Ovary (tissue), 9 donors: ENCODE measurements around the gene GAMT. TPM values are rescaled to one million over a fixed set of nuclear protein-coding genes. Genes with fewer than 3 reads are reported as not detected.

Source experiments
- DNase-seq, 5 donors: peaks; one replicate each; pipeline ENCODE4 v3.0.0-alpha.2; 2019 to 2020
- H3K27ac ChIP-seq, 2 donors: fragments of 200-600 bp; one replicate each; pipeline versions ENCODE4 v1.5.1 to v1.8.0; 2019 to 2022
- H3K27me3 ChIP-seq: fragments of 200-600 bp; one replicate; pipeline ENCODE4 v1.8.0; 2022
- H3K36me3 ChIP-seq: fragments of 200-600 bp; sonication (generic); one replicate; pipeline ENCODE4 v1.5.1; 2019
- H3K4me1 ChIP-seq: one replicate; pipeline ENCODE4 v1.8.1; 2013; ENCODE audit warnings: mild to moderate bottlenecking, moderate library complexity; ENCODE audit not compliant: insufficient read depth
- H3K4me3 ChIP-seq: fragments of 200-600 bp; sonication (generic); one replicate; pipeline ENCODE4 v1.5.1; 2017
- H3K9me3 ChIP-seq, 2 donors: fragments of 200-600 bp in 1 of 2; sonication (generic) in 1 of 2; one replicate each; pipeline versions ENCODE4 v1.5.1 to v1.8.1; 2013 to 2019; ENCODE audit warnings: mild to moderate bottlenecking in 1 of 2, moderate library complexity in 1 of 2
- EP300 ChIP-seq: sonication (generic); formaldehyde crosslinking; IDR thresholded peaks from one replicate; pipeline ENCODE4 v1.6.1; 2017; ENCODE audit warnings: antibody characterized with exemption
- POLR2A ChIP-seq: fragments of 450-650 bp; IDR thresholded peaks from one replicate; pipeline ENCODE4 v1.6.1; 2017; ENCODE audit warnings: antibody characterized with exemption, mild to moderate bottlenecking, moderate library complexity
- WGBS, 3 donors: extraction: QIAGEN DNeasy Blood & Tissue Kit in 1 of 3; methylation state at CpG; one replicate each; pipeline versions ENCODE4 v1.1.5 to v1.1.7; 2013 to 2017; 5-methylcytosine and 5-hydroxymethylcytosine counted together
- intact Hi-C, 4 donors: fragments of 100-400 bp; cut with DNase I; formaldehyde crosslinking; loops; one replicate each; pipeline versions ENCODE4 v1.11.0 to v1.15.1; 2022 to 2023
- polyA plus RNA-seq, 2 donors: library from polyadenylated mRNA; stranded (reverse); fragments of 200-250 nt in 1 of 2; fragments of 350-450 nt in 1 of 2; fragmentation: Illumina TruSeq in 1 of 2; extraction: RNeasy Lipid Tissue Mini Kit (QIAGEN cat#74804) in 1 of 2; gene quantifications; one replicate each; pipeline ENCODE4 v1.2.3, GENCODE V29; 2013 to 2014
- total RNA-seq, 7 donors: library from RNA; depleted of rRNA in 2 of 7; stranded (reverse); fragments of >200 nt in 2 of 7; fragmentation: NEBNext Ultra II Directional in 3 of 7; extraction: Animal tissue kit (Norgen Biotek cat#: 25700) in 3 of 7; gene quantifications; one replicate each; pipeline versions ENCODE4 v1.1.0 to v1.2.4, GENCODE V29; 2016 to 2023
- TF ChIP-seq, protein P1 (sequence below), 3 donors: fragments of 450-650 bp in 2 of 3; fragments of 200-600 bp in 1 of 3; IDR thresholded peaks; one replicate each; pipeline versions ENCODE4 v1.5.1 to v1.8.0; 2016 to 2022; ENCODE audit warnings: antibody characterized with exemption in 3 of 3, mild to moderate bottlenecking in 1 of 3
- donor health status: DM: no; HTN: no; CAD: no; lungs with moderate emphysema.
- donor health status: DM: no; HTN: no; CAD: no.
- donor health status: Bipolar disorder and iron deficiency.
- donor health status: DM: yes; HTN: yes; CAD: no.
- donor health status: DM: no; HTN: no; CAD: no.
- donor health status: DM: yes; HTN: yes; CAD: no.

GAMT gene
- total and polyA plus RNA-seq, 9 donors: 8.0 to 34.1 (median 17.0) TPM

DNA sequence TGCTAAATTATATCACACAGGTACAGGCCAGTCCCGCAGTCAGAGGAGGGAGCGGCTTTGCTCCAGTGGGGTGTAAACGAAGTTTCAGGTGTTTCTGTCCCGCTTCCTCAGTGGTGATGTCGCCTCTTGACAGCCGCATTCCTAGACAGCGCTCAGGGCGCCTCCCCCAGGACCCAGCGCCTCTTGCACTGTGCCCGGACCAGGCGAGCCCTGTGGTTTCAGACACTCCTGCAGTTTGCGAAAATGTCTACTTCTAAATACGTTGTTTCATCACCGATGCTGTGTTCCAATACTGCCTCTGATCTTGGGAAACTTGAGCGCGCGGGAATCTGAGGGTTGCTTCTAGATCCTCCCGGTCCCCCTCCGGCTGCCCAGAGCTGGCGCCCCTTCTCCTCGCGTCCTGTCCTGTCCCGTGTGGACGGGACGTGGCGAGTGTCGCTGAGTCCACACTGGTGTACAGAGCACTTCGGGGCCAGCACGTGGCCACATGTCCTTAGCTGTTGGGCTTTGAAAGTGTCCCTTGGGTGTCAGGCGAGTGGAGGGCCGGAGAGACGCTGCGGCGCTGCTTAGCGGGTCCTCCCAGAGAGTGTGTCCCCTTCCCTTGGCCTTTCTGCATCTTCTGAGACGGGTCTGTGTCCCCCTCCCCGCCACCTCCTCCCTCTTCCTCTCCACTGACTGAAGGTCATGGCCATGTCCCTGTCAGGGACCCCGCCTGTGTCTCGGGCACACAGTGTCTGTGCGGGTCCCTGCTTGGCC lies 22.3 kb upstream of the GAMT start:
- Histone ChIP-seq H3K4me3 (no peak overlapping the region), H3K9me3 (no peaks in the 10 kb centered on the region), H3K27me3 (no peaks in the 10 kb centered on the region), H3K27ac (no peak overlapping the region), H3K36me3 (no peaks in the 10 kb centered on the region), H3K4me1 (peaks cover 2% of the 10 kb centered on the region)
- intact Hi-C loops: no loop called here
- 89 to 92% (median 90%) methylated on average over 40 of the region's 40 CpGs for WGBS, 3 donors
- no peak for DNase-seq
- TF ChIP-seq EP300 (no peak), POLR2A (no peak)
- TF ChIP-seq, protein P1, sequence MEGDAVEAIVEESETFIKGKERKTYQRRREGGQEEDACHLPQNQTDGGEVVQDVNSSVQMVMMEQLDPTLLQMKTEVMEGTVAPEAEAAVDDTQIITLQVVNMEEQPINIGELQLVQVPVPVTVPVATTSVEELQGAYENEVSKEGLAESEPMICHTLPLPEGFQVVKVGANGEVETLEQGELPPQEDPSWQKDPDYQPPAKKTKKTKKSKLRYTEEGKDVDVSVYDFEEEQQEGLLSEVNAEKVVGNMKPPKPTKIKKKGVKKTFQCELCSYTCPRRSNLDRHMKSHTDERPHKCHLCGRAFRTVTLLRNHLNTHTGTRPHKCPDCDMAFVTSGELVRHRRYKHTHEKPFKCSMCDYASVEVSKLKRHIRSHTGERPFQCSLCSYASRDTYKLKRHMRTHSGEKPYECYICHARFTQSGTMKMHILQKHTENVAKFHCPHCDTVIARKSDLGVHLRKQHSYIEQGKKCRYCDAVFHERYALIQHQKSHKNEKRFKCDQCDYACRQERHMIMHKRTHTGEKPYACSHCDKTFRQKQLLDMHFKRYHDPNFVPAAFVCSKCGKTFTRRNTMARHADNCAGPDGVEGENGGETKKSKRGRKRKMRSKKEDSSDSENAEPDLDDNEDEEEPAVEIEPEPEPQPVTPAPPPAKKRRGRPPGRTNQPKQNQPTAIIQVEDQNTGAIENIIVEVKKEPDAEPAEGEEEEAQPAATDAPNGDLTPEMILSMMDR (IDR thresholded peaks at IDR 0.05): no peak

DNA sequence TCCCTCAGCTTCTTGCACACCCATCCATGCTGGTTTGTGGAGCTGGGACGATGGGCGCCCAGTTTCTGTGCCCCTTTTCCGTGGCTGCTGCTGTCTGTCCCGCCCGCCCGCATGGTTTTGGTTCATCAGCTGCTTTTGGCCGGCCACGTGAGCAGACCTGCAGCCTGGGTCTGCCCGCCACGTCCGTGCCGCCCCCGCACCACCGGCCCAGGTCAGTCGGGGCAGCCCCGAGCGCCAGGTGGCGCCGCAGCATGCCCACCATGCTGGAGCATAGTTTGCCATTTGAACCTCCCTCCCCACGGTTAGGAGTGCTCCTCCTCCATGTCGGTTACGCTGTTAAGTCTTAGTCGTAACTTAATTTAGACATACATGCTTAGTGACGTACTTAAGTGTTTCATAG lies 21.6 kb upstream of the GAMT start:
- no peak for DNase-seq
- 77 to 82% (median 78%) methylated on average over 24 of the region's 24 CpGs for WGBS, 3 donors
- intact Hi-C loops: no loop called here
- Histone ChIP-seq H3K27ac (no peak overlapping the region), H3K27me3 (no peaks in the 10 kb centered on the region), H3K36me3 (no peaks in the 10 kb centered on the region), H3K9me3 (no peaks in the 10 kb centered on the region), H3K4me1 (peaks cover 3% of the 10 kb centered on the region), H3K4me3 (no peak overlapping the region)
- no peak for TF ChIP-seq POLR2A

DNA sequence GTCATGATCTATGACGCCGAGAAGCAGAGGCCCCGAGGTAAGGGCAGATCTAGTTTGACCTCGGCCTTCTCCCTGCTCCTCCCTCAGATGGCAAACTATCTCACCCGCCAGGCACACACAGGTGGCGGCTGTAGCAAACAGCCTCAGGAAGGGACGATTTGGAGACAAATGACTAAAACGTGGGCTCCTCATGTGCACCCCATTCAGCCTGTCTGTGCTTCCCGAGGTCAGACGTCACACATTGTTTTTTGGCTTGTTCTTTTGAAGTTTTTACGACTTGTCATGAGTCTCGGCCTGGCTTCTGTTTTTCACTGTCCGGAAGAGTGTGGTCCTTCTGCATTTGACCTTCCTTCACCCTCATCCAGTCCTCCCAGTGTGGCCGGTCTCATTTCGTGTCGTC lies 21.0 kb upstream of the GAMT start:
- WGBS, 3 donors: 58 to 64% (median 61%) methylated on average over 16 of the region's 16 CpGs
- no peak for DNase-seq
- no peaks in the 10 kb centered on the region for H3K9me3 ChIP-seq
- H3K4me3 ChIP-seq: no peak overlapping the region
- H3K4me1 ChIP-seq: peaks cover 8% of the 10 kb centered on the region
- TF ChIP-seq POLR2A: no peak
- no peak for TF ChIP-seq EP300
- TF ChIP-seq, protein P1 (IDR thresholded peaks at IDR 0.05): no peak
- H3K27ac ChIP-seq: no peak overlapping the region
- intact Hi-C loops: no loop called here
- H3K27me3 ChIP-seq: no peaks in the 10 kb centered on the region
- no peaks in the 10 kb centered on the region for H3K36me3 ChIP-seq

DNA sequence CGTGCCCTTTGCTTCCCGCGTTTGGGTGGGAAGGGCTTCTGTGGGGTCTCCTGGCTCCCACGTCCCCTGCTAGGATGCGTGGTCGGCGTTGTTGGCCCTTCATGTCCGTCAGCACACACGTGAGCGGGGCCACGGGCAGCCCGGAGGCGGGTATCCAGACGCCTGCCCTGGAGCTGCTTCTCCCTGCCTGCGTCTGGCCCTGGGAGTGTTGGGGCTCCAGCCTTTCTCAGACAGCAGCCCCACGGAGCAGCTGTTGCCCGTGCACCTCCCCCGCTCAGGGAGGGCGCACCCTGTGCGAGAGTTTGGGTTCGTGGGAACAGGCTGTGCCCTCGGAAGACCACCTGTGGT lies 20.6 kb upstream of the GAMT start:
- 54 to 71% (median 58%) methylated on average over 22 of the region's 22 CpGs for WGBS, 3 donors
- no peak overlapping the region for H3K27ac ChIP-seq
- no peak overlapping the region for H3K4me3 ChIP-seq
- no peaks in the 10 kb centered on the region for H3K9me3 ChIP-seq
- no peaks in the 10 kb centered on the region for H3K36me3 ChIP-seq
- DNase-seq: peak in 1 of 5 donors; percentile 70
- H3K4me1 ChIP-seq: peaks cover 12% of the 10 kb centered on the region
- intact Hi-C loops: no loop called here
- H3K27me3 ChIP-seq: no peaks in the 10 kb centered on the region
- TF ChIP-seq, protein P1 (IDR thresholded peaks at IDR 0.05): no peak
- TF ChIP-seq POLR2A (no peak), EP300 (no peak)

DNA sequence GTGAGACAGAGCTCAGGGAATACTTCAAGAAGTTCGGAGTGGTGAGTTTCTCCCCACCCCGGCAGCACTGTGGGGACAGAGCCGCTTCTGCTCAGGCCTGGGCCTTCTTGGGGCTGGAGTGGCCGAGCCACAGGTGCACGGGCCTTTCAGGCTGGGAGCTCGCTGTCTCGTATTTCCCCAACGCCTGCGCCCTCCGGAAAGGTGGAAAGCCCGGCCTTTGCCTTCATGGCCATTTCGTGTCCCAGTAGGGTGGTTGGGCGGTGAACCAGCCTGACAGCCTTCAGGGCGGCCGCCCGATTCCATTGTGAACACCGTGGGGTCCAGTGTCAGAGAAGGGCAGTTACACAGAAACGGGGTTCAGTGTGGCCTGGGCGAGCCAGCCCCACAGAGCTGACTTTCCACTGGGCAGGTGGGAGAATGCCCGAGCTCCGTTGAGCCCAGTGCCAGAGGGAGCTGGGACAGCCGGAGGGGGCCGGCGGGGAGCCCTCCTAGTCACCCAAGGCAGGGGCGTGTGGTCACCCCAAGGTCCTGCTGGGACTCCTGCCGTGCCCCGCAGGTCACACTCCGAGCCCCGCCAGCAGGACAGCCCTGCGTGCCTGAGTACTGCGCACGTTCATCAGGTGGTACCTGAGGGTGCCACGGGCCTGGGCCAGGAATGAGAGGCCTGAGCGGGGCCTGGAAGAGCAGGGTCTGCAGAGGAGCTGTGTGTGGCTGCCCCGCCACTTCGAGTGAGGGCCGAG lies 20.0 kb upstream of the GAMT start:
- 84 to 92% (median 88%) methylated on average over 28 to 37 of the region's 37 CpGs for WGBS, 3 donors

More for the DNA sequence above, 20.0 kb upstream of the GAMT start:
- no peak for DNase-seq
- Histone ChIP-seq H3K27ac (no peak overlapping the region), H3K9me3 (no peaks in the 10 kb centered on the region), H3K4me3 (no peak overlapping the region), H3K27me3 (no peaks in the 10 kb centered on the region), H3K4me1 (peaks cover 17% of the 10 kb centered on the region), H3K36me3 (no peaks in the 10 kb centered on the region)
- intact Hi-C loops: no loop called here
- TF ChIP-seq, protein P1 (IDR thresholded peaks at IDR 0.05): no peak
- TF ChIP-seq POLR2A (no peak), EP300 (no peak)
